K562 (cell line): Measurements from ENCODE around the gene GRM5. TPM values are rescaled to one million over a fixed set of nuclear protein-coding genes. Genes with fewer than 3 reads are reported as not detected.

Experiments used
- ATAC-seq: fragments of 200-7000 bp; cut with Tn5 transposase; 3 replicates; pipeline ENCODE4 v1.9.1; 2020; ENCODE audit warnings: moderate library complexity
- BruUV-seq: library from RNA; stranded (reverse); fragments of 400-500 nt; replicated peaks from 2 replicates; lab custom pipeline; 2021; lab: Mats Ljungman, UMichigan
- CTCF ChIA-PET: fragments of 300-600 bp; formaldehyde crosslinking; extraction: SDS; loops from one replicate; lab custom pipeline; 2021; ENCODE audit warnings: low intra/inter-chr PET ratio; lab: Yijun Ruan, JAX
- POLR2A ChIA-PET: fragments of 300-600, 350-650 bp; sonication (Branson Sonifier 250); formaldehyde crosslinking; extraction: SDS; loops from one replicate; lab custom pipeline; 2021; ENCODE audit warnings: antibody characterized with exemption, inconsistent platforms; lab: Yijun Ruan, JAX
- DNase-seq, 4 experiments: peaks; one replicate each; pipeline versions ENCODE4 v3.0.0 to v3.0.0-alpha.2; 2011 to 2018; ENCODE audit warnings: low spot score in 3 of 4, mixed read lengths in 3 of 4; ENCODE audit errors: extremely low read depth in 1 of 4
- FAIRE-seq: peaks from 2 replicates; lab custom pipeline; 2011; peaks lifted over from hg19 to GRCh38; lab: Jason Lieb, UNC
- H2AFZ ChIP-seq: 2 replicates; pipeline ENCODE4 v1.6.0; 2011; ENCODE audit warnings: low read depth, low read length, control low read depth, inconsistent platforms
- H3K27ac ChIP-seq: fragments of 200-600 bp; 3 replicates; pipeline ENCODE4 v1.8.0; 2011; ENCODE audit warnings: low read depth, mild to moderate bottlenecking, control low read depth, inconsistent platforms, low read length, moderate library complexity, mixed read lengths; ENCODE audit errors: extremely low read depth
- H3K27me3 ChIP-seq, 2 experiments: fragments of 300-600 bp in 1 of 2; 2 replicates in 1 of 2; 3 replicates in 1 of 2; pipeline versions ENCODE4 v1.6.0 to v1.8.0; 2011; ENCODE audit warnings: inconsistent platforms in 2 of 2, low read length in 2 of 2, mild to moderate bottlenecking in 1 of 2, mixed read lengths in 1 of 2, moderate library complexity in 1 of 2; ENCODE audit not compliant: control insufficient read depth in 2 of 2, insufficient read depth in 2 of 2
- H3K36me3 ChIP-seq: fragments of 300-600 bp; 3 replicates; pipeline ENCODE4 v1.8.0; 2011; ENCODE audit warnings: mild to moderate bottlenecking, low read length, inconsistent platforms; ENCODE audit not compliant: control insufficient read depth, insufficient read depth
- H3K4me1 ChIP-seq, 2 experiments: fragments of 200-600 bp in 1 of 2; replicated peaks in 1 of 2; 2 replicates in 1 of 2; 3 replicates in 1 of 2; pipeline versions ENCODE4 v1.5.1 to v1.8.0; 2011; ENCODE audit warnings: inconsistent platforms in 2 of 2, low read length in 2 of 2, mild to moderate bottlenecking in 1 of 2, mixed read lengths in 1 of 2, moderate library complexity in 1 of 2; ENCODE audit not compliant: control insufficient read depth in 2 of 2, insufficient read depth in 2 of 2
- H3K4me2 ChIP-seq: 2 replicates; pipeline ENCODE4 v1.6.1; 2011; ENCODE audit warnings: low read length, control low read depth, inconsistent platforms, mixed read lengths; ENCODE audit not compliant: insufficient read depth
- H3K4me3 ChIP-seq: fragments of 200-600 bp; sonication (generic), shearing (Covaris generic); 2 replicates; pipeline ENCODE4 v1.5.1; 2016; ENCODE audit warnings: control low read depth, inconsistent platforms
- H3K79me2 ChIP-seq: fragments of 200-600 bp; 3 replicates; pipeline ENCODE4 v1.8.0; 2011; ENCODE audit warnings: low read length, inconsistent platforms; ENCODE audit not compliant: control insufficient read depth, insufficient read depth
- H3K9ac ChIP-seq, 2 experiments: 2 replicates each; pipeline versions ENCODE4 v1.6.0 to v1.6.1; 2011; ENCODE audit warnings: low read depth in 2 of 2, low read length in 2 of 2, control low read depth in 1 of 2, inconsistent platforms in 1 of 2, mild to moderate bottlenecking in 1 of 2, mixed read lengths in 1 of 2; ENCODE audit not compliant: insufficient read depth in 1 of 2
- H3K9me1 ChIP-seq: one replicate; pipeline ENCODE4 v1.6.0; 2011; ENCODE audit warnings: inconsistent platforms, mild to moderate bottlenecking, low read length, moderate library complexity; ENCODE audit not compliant: control insufficient read depth, insufficient read depth
- H3K9me3 ChIP-seq: replicated peaks from 2 replicates; pipeline ENCODE4 v1.5.1; 2011; ENCODE audit warnings: low read depth, low read length, inconsistent platforms; ENCODE audit not compliant: control insufficient read depth, insufficient read depth
- H4K20me1 ChIP-seq: replicated peaks from 2 replicates; pipeline ENCODE4 v1.6.1; 2011; ENCODE audit warnings: low read length, inconsistent platforms, mixed read lengths; ENCODE audit not compliant: control insufficient read depth, insufficient read depth
- EHMT2 ChIP-seq: fragments of 450-650 bp; IDR thresholded peaks from 2 replicates; pipeline ENCODE4 v1.6.1; 2018; ENCODE audit warnings: antibody characterized with exemption
- FOXK1 ChIP-seq: sonication (generic); formaldehyde crosslinking; IDR thresholded peaks from 2 replicates; pipeline ENCODE4 v1.8.0; 2022; ENCODE audit warnings: missing genetic modification reagents, mild to moderate bottlenecking, borderline replicate concordance
- HDAC1 ChIP-seq, 2 experiments: fragments of 450-650 bp; IDR thresholded peaks; 2 replicates each; pipeline ENCODE4 v1.6.1; 2016 to 2017; ENCODE audit warnings: inconsistent platforms in 1 of 2, mild to moderate bottlenecking in 1 of 2, moderate library complexity in 1 of 2
- NFXL1 ChIP-seq: fragments of 450-650 bp; formaldehyde crosslinking; IDR thresholded peaks from 2 replicates; pipeline ENCODE4 v1.4.0; 2021; ENCODE audit warnings: mild to moderate bottlenecking
- SAP30 ChIP-seq: fragments of 200-600 bp; sonication (generic); IDR thresholded peaks from 2 replicates; pipeline ENCODE4 v1.6.1; 2012; ENCODE audit warnings: borderline replicate concordance, low read depth, mild to moderate bottlenecking, moderate library complexity, low read length, control low read depth, inconsistent platforms; ENCODE audit not compliant: insufficient read depth, poor library complexity, severe bottlenecking
- SIN3B ChIP-seq: fragments of 450-650 bp; IDR thresholded peaks from 2 replicates; pipeline ENCODE4 v1.6.1; 2017; ENCODE audit warnings: low read depth, mild to moderate bottlenecking, moderate library complexity
- SMAD3 ChIP-seq: fragments of 450-650 bp; formaldehyde crosslinking; conservative IDR thresholded peaks from 2 replicates; pipeline ENCODE4 v1.4.0; 2020; ENCODE audit warnings: mild to moderate bottlenecking
- ZNF707 ChIP-seq: fragments of 250-450 bp; sonication (Bioruptor Pico); conservative IDR thresholded peaks from 2 replicates; pipeline ENCODE4 v1.8.0; 2022; ENCODE audit warnings: inconsistent platforms, mild to moderate bottlenecking, moderate library complexity
- WGBS: fragments of 100-300 bp; shearing (Covaris generic); methylation state at CpG from one replicate; pipeline ENCODE4 v1.1.6; 2016; ENCODE audit warnings: low coverage, mixed read lengths; ENCODE audit not compliant: insufficient coverage; ENCODE audit errors: missing lambda C conversion rate; 5-methylcytosine and 5-hydroxymethylcytosine counted together
- in situ Hi-C: fragments of 300-500 bp; cut with MboI; formaldehyde crosslinking; loops from 4 replicates; pipeline ENCODE4 v1.15.0; 2018; ENCODE audit warnings: inconsistent platforms, mixed read lengths
- intact Hi-C: fragments of 100-400 bp; cut with micrococcal nuclease; formaldehyde crosslinking; loops from 2 replicates; pipeline ENCODE4 v1.14.2; 2022
- polyA plus RNA-seq, 8 experiments: library from polyadenylated mRNA; depleted of rRNA in 4 of 8; stranded (reverse) in 5 of 8; unstranded in 3 of 8; fragments of >200 nt; fragmentation: Nextera tagmentation in 2 of 8; fragmentation: Illumina TruSeq in 1 of 8; extraction: Ambion mirVana in 2 of 8; extraction: Trizol in 1 of 8; gene quantifications; 2 replicates each; pipeline versions ENCODE4 v1.2.1 to v1.2.3, GENCODE V29; 2011 to 2014; ENCODE audit warnings: inconsistent platforms in 1 of 8, missing spikeins in 1 of 8
- total RNA-seq, 7 experiments: library from RNA; depleted of rRNA in 6 of 7; stranded (reverse); fragments of >200 nt in 6 of 7; fragmentation: Illumina TruSeq in 2 of 7; extraction: Trizol in 2 of 7; gene quantifications; 2 replicates each; pipeline versions ENCODE4 v1.2.1 to v1.2.3, GENCODE V29; 2011 to 2021; ENCODE audit warnings: low replicate concordance in 1 of 7
- TF ChIP-seq, protein P1 (sequence below): fragments of 450-650 bp; formaldehyde crosslinking; IDR thresholded peaks from 2 replicates; pipeline ENCODE4 v1.4.0; 2022; ENCODE audit warnings: missing genetic modification characterization
- TF ChIP-seq, protein P2 (sequence below): sonication (generic); formaldehyde crosslinking; IDR thresholded peaks from 2 replicates; pipeline ENCODE4 v1.8.0; 2023; ENCODE audit warnings: mild to moderate bottlenecking, missing genetic modification reagents

GRM5 gene
- total and polyA plus RNA-seq, 9 of the 15 experiments (the other 6 are each of a cell fraction or from before 2014, with no cell fraction given): not detected

DNA sequence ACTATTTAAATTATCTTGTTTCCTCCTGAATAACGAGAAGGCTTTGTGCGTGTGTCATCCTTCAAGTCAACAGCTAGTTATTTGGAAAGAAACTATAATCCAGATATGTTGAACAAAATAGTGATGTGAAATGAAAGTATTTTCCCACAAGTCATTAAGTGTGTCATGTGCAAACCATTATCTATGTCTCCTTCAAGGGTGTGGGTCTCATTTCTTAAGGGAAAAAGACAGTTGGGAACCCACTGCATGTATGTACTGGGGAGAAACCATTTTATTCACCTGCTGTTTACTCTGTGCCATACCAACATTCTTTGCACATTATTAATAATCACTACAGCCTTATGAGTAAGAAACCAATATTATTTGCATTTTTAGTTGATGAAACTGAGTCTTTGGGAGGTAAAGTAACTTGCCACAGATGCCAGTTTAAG lies 582.9 kb downstream of the GRM5 start:
- Histone ChIP-seq H3K4me1 (peaks cover 10 to 15% of the 10 kb centered on the region in 2 experiments), H3K36me3 (no peaks in the 10 kb centered on the region), H2AFZ (no peak overlapping the region), H3K4me2 (no peak overlapping the region), H4K20me1 (no peaks in the 10 kb centered on the region), H3K27me3 (no peaks in the 10 kb centered on the region), H3K79me2 (no peaks in the 10 kb centered on the region), H3K9me1 (no peaks in the 10 kb centered on the region), H3K4me3 (no peak overlapping the region), H3K27ac (no peak overlapping the region), H3K9me3 (no peaks in the 10 kb centered on the region), H3K9ac (no peak overlapping the region)
- in situ Hi-C loops (no loop called here), intact Hi-C loops (loop anchor here (5.0 kb wide), 1 partner anchor 146 kb away; the partner anchor contains the start of gene CTSC)
- ChIA-PET POLR2A (no interaction called here), CTCF (no interaction called here)
- TF ChIP-seq, protein P1, sequence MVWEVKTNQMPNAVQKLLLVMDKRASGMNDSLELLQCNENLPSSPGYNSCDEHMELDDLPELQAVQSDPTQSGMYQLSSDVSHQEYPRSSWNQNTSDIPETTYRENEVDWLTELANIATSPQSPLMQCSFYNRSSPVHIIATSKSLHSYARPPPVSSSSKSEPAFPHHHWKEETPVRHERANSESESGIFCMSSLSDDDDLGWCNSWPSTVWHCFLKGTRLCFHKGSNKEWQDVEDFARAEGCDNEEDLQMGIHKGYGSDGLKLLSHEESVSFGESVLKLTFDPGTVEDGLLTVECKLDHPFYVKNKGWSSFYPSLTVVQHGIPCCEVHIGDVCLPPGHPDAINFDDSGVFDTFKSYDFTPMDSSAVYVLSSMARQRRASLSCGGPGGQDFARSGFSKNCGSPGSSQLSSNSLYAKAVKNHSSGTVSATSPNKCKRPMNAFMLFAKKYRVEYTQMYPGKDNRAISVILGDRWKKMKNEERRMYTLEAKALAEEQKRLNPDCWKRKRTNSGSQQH: no peak
- TF ChIP-seq ZNF707 (CRISPR knock-in tag): no peak
- TF ChIP-seq HDAC1 (IDR thresholded peaks at IDR 0.05): no peak
- no peak for TF ChIP-seq SIN3B
- TF ChIP-seq, protein P2, sequence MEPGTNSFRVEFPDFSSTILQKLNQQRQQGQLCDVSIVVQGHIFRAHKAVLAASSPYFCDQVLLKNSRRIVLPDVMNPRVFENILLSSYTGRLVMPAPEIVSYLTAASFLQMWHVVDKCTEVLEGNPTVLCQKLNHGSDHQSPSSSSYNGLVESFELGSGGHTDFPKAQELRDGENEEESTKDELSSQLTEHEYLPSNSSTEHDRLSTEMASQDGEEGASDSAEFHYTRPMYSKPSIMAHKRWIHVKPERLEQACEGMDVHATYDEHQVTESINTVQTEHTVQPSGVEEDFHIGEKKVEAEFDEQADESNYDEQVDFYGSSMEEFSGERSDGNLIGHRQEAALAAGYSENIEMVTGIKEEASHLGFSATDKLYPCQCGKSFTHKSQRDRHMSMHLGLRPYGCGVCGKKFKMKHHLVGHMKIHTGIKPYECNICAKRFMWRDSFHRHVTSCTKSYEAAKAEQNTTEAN (CRISPR knock-in tag): no peak
- TF ChIP-seq EHMT2: no peak
- no peak for TF ChIP-seq SAP30
- no peak for TF ChIP-seq SMAD3 (CRISPR knock-in tag)
- no peak for TF ChIP-seq FOXK1 (CRISPR knock-in tag)
- no peak for TF ChIP-seq NFXL1 (CRISPR knock-in tag)
- DNase-seq (no peak), ATAC-seq (no peak), FAIRE-seq (no peak)
- BruUV-seq: no TSS peak
- WGBS: 38% methylated on average over 2 of the region's 2 CpGs
